ENCODE data around the gene PDGFA. TPM values are rescaled to one million over a fixed set of nuclear protein-coding genes. Genes with fewer than 3 reads are reported as not detected.

PDGFA gene
- total and polyA plus RNA-seq, 2 experiments from 2014 or later, result 4.7 to 8.4 TPM

GRCh38 chr7:524800-525199, 5.2 kb upstream of the PDGFA start:
- Histone ChIP-seq H3K27me3 (replicated peaks; ENCODE audit: insufficient read depth) (peaks cover 51% of the 10 kb centered on the region), H3K4me2 (ENCODE audit: unreplicated experiment) (no peak overlapping the region), H3F3A (ENCODE audit: insufficient read depth) (no peaks in the 10 kb centered on the region), H3K9ac (no peak overlapping the region), H3K9me2 (ENCODE audit: insufficient read depth) (no peaks in the 10 kb centered on the region), H4K20me1 (ENCODE audit: insufficient read depth) (no peaks in the 10 kb centered on the region), H3K9me3 (ENCODE audit: low read depth) (no peaks in the 10 kb centered on the region), H3K4me1 (ENCODE audit: insufficient read depth) (no peaks in the 10 kb centered on the region), H3K4me3 (no peak overlapping the region), H3K79me2 (ENCODE audit: insufficient read depth) (no peaks in the 10 kb centered on the region), H2AFZ (no peak overlapping the region), H3K36me3 (ENCODE audit: low read depth) (no peaks in the 10 kb centered on the region), H3K27ac (no peak overlapping the region)
- WGBS, 2 experiments (ENCODE audit: low coverage in 1 of 2, low lambda C conversion rate in 2 of 2, missing lambda C conversion rate in 2 of 2), result 82 to 87% methylated on average over 9 of the region's 9 CpGs
- no peak for DNase-seq
- in situ Hi-C loops (cut with MboI), result no loop called here
- no peak for TF ChIP-seq EZH2phosphoT487 (IDR thresholded peaks at IDR 0.05; ENCODE audit: insufficient read depth, low read depth)
- no peak for TF ChIP-seq EZH2 (IDR thresholded peaks at IDR 0.05; ENCODE audit: insufficient read depth, poor library complexity, severe bottlenecking)

- in situ Hi-C loops (cut with MboI), result no loop called here
- no peak overlapping the region for H3K4me3 ChIP-seq
- H3K9ac ChIP-seq, result no peak overlapping the region
- H4K20me1 ChIP-seq (ENCODE audit: insufficient read depth), result no peaks in the 10 kb centered on the region
- H3K4me1 ChIP-seq (ENCODE audit: insufficient read depth), result no peaks in the 10 kb centered on the region
- H3K79me2 ChIP-seq (ENCODE audit: insufficient read depth), result no peaks in the 10 kb centered on the region
- H3K27me3 ChIP-seq (replicated peaks; ENCODE audit: insufficient read depth), result peaks cover 41% of the 10 kb centered on the region
- H2AFZ ChIP-seq, result no peak overlapping the region
- WGBS, 2 experiments (ENCODE audit: low coverage in 1 of 2, low lambda C conversion rate in 2 of 2, missing lambda C conversion rate in 2 of 2), result 77 to 79% methylated on average over 27 to 28 of the region's 28 CpGs
- TF ChIP-seq EZH2phosphoT487 (IDR thresholded peaks at IDR 0.05; ENCODE audit: insufficient read depth, low read depth) (no peak), EZH2 (IDR thresholded peaks at IDR 0.05; ENCODE audit: insufficient read depth, poor library complexity, severe bottlenecking) (no peak)
- no peak for DNase-seq
- no peaks in the 10 kb centered on the region for H3K36me3 ChIP-seq (ENCODE audit: low read depth)
- no peak overlapping the region for H3K27ac ChIP-seq
- no peaks in the 10 kb centered on the region for H3K9me2 ChIP-seq (ENCODE audit: insufficient read depth)
- H3F3A ChIP-seq (ENCODE audit: insufficient read depth), result no peaks in the 10 kb centered on the region
- H3K9me3 ChIP-seq (ENCODE audit: low read depth), result no peaks in the 10 kb centered on the region
- no peak overlapping the region for H3K4me2 ChIP-seq (ENCODE audit: unreplicated experiment)
These were observed 4.0 kb upstream of the PDGFA start for GRCh38 chr7:523347-524336.

- H3K36me3 ChIP-seq (ENCODE audit: low read depth), result no peaks in the 10 kb centered on the region
- no peaks in the 10 kb centered on the region for H3K4me1 ChIP-seq (ENCODE audit: insufficient read depth)
- no peaks in the 10 kb centered on the region for H4K20me1 ChIP-seq (ENCODE audit: insufficient read depth)
- peaks cover 36% of the 10 kb centered on the region for H3K27me3 ChIP-seq (replicated peaks; ENCODE audit: insufficient read depth)
- H3K4me2 ChIP-seq (ENCODE audit: unreplicated experiment), result no peak overlapping the region
- no peak overlapping the region for H2AFZ ChIP-seq
- no peaks in the 10 kb centered on the region for H3F3A ChIP-seq (ENCODE audit: insufficient read depth)
- 32 to 33% methylated on average over 20 to 21 of the region's 21 CpGs for WGBS, 2 experiments (ENCODE audit: low coverage in 1 of 2, low lambda C conversion rate in 2 of 2, missing lambda C conversion rate in 2 of 2)
- in situ Hi-C loops (cut with MboI), result no loop called here
- H3K9me3 ChIP-seq (ENCODE audit: low read depth), result no peaks in the 10 kb centered on the region
- no peak for DNase-seq
- no peaks in the 10 kb centered on the region for H3K9me2 ChIP-seq (ENCODE audit: insufficient read depth)
- no peak overlapping the region for H3K27ac ChIP-seq
- TF ChIP-seq EZH2phosphoT487 (IDR thresholded peaks at IDR 0.05; ENCODE audit: insufficient read depth, low read depth), result no peak
- no peak for TF ChIP-seq EZH2 (IDR thresholded peaks at IDR 0.05; ENCODE audit: insufficient read depth, poor library complexity, severe bottlenecking)
- no peak overlapping the region for H3K4me3 ChIP-seq
- no peak overlapping the region for H3K9ac ChIP-seq
- no peaks in the 10 kb centered on the region for H3K79me2 ChIP-seq (ENCODE audit: insufficient read depth)
These were observed 3.3 kb upstream of the PDGFA start for GRCh38 chr7:522951-523314.

GRCh38 chr7:522071-522950, 2.7 kb upstream of the PDGFA start:
- no peaks in the 10 kb centered on the region for H3K4me1 ChIP-seq (ENCODE audit: insufficient read depth)
- H4K20me1 ChIP-seq (ENCODE audit: insufficient read depth), result no peaks in the 10 kb centered on the region
- no peak overlapping the region; the same call in 1 of the 2 replicates for H3K9ac ChIP-seq
- 3 to 5% methylated on average over 58 to 70 of the region's 91 CpGs for WGBS, 2 experiments (ENCODE audit: low coverage in 1 of 2, low lambda C conversion rate in 2 of 2, missing lambda C conversion rate in 2 of 2)
- TF ChIP-seq EZH2 (IDR thresholded peaks at IDR 0.05; ENCODE audit: insufficient read depth, poor library complexity, severe bottlenecking) (peak; percentile 93), EZH2phosphoT487 (IDR thresholded peaks at IDR 0.05; ENCODE audit: insufficient read depth, low read depth) (0 out of 2 replicates have a peak, but pooled peaks have one; percentile 40)
- no peaks in the 10 kb centered on the region for H3K9me3 ChIP-seq (ENCODE audit: low read depth)
- no peak overlapping the region for H3K27ac ChIP-seq
- H3K9me2 ChIP-seq (ENCODE audit: insufficient read depth), result no peaks in the 10 kb centered on the region
- peak overlapping the region; percentile 53 for H3K4me3 ChIP-seq
- no peaks in the 10 kb centered on the region for H3F3A ChIP-seq (ENCODE audit: insufficient read depth)
- peaks cover 33% of the 10 kb centered on the region for H3K27me3 ChIP-seq (replicated peaks; ENCODE audit: insufficient read depth)
- no peak overlapping the region for H2AFZ ChIP-seq
- in situ Hi-C loops (cut with MboI), result no loop called here
- H3K36me3 ChIP-seq (ENCODE audit: low read depth), result no peaks in the 10 kb centered on the region
- peak overlapping the region; percentile 65 for H3K4me2 ChIP-seq (ENCODE audit: unreplicated experiment)
- peak; percentile 60 for DNase-seq
- no peaks in the 10 kb centered on the region for H3K79me2 ChIP-seq (ENCODE audit: insufficient read depth)

Measured in GM23248 (cell line).